ENCODE measurements around the gene TMEM150B. TPM values are rescaled to one million over a fixed set of nuclear protein-coding genes. Genes with fewer than 3 reads are reported as not detected.

Gene TMEM150B
- total and polyA plus RNA-seq, 2 experiments from 2014 or later: 0.29 TPM; not detected in 1

GRCh38 chr19:55373306-55373992, 48.3 kb upstream of the TMEM150B start:
- Histone ChIP-seq H3K36me3 (ENCODE audit: insufficient read depth) (no peaks in the 10 kb centered on the region), H3K4me3 (peak overlapping the region; percentile 47), H3K4me2 (peak overlapping the region; percentile 77), H3K27me3 (ENCODE audit: insufficient read depth) (peaks cover 72% of the 10 kb centered on the region), H3F3A (replicated peaks; ENCODE audit: low read depth) (0 out of 2 replicates have a peak, but pooled peaks cover 16% of the 10 kb centered on the region), H3K4me1 (ENCODE audit: insufficient read depth) (peaks cover 50% of the 10 kb centered on the region), H4K20me1 (replicated peaks; ENCODE audit: insufficient read depth) (no peaks in the 10 kb centered on the region), H2AFZ (0 out of 2 replicates have a peak overlapping the region, but pooled peaks have one; percentile 5), H3K9me2 (ENCODE audit: insufficient read depth) (no peaks in the 10 kb centered on the region), H3K79me2 (replicated peaks; ENCODE audit: insufficient read depth) (no peaks in the 10 kb centered on the region), H3K27ac (ENCODE audit: low read depth) (no peak overlapping the region)
- Mint-ChIP-seq H3K4me1 (peaks cover 49% of the 10 kb centered on the region), H3K27ac (no peak overlapping the region), H3K27me3 (ENCODE audit: insufficient read depth, low read depth, poor library complexity) (peaks cover 57% of the 10 kb centered on the region), H3K4me3 (peak overlapping the region; percentile 55), H3K9me3 (no peaks in the 10 kb centered on the region; the same call in 2 of the 3 replicates), H3K36me3 (ENCODE audit: low read depth) (no peaks in the 10 kb centered on the region; the same call in 2 of the 3 replicates)
- no peak for TF ChIP-seq ZNF462 (CRISPR knock-in tag; IDR thresholded peaks at IDR 0.05)
- ATAC-seq: no peak
- DNase-seq (ENCODE audit: low spot score): no peak

DNA sequence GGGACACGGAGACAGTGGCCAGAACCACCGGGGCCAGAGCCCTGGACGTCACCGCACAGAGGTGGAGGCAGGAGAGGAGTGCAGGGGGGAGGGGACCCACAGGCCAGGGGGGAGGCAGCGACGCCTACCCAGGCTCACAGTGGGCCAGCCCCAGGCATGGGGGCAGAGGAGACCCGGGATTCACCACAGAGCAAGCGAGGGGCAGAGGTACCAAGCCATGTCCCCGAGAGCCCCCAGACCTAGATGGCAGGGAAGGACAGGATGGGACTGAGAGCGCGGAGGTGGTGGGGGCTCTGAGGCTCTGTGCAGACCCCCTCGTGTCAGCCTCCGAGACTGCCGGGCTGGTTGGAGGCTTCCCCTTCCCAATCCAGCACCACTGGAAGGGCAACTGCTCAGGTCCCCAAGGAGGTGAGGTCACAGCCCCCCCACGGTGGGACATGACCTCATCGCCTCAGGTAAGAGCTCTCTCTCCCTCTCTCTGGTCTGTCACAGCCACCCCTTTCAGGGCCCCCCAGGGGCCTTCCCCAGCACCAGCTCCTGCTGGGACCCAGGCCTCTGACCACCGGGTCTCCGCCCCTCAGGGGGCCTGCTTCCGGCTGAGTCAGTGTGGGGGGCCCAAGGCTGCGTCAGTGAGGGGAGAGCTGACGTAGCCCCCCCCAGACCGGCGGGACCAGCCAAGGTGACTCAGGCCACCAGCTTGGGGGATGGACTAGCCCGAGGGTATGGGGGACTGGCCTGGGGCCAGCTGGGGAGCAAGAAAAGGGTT, 47.4 kb upstream of the TMEM150B start:
- no peaks in the 10 kb centered on the region for H4K20me1 ChIP-seq (replicated peaks; ENCODE audit: insufficient read depth)
- H3K4me3 ChIP-seq: no peak overlapping the region
- H3K27me3 ChIP-seq (ENCODE audit: insufficient read depth): peaks cover 73% of the 10 kb centered on the region
- H3K4me3 Mint-ChIP-seq: peak overlapping the region; percentile 3; the same call in 1 of the 3 replicates
- H3K27ac Mint-ChIP-seq: no peak overlapping the region
- no peak overlapping the region for H2AFZ ChIP-seq
- H3K4me1 Mint-ChIP-seq: peaks cover 43% of the 10 kb centered on the region
- H3K4me1 ChIP-seq (ENCODE audit: insufficient read depth): peaks cover 44% of the 10 kb centered on the region
- no peaks in the 10 kb centered on the region for H3K9me2 ChIP-seq (ENCODE audit: insufficient read depth)
- no peak overlapping the region; the same call in 1 of the 2 replicates for H3K4me2 ChIP-seq
- H3K79me2 ChIP-seq (replicated peaks; ENCODE audit: insufficient read depth): no peaks in the 10 kb centered on the region
- no peaks in the 10 kb centered on the region; the same call in 2 of the 3 replicates for H3K9me3 Mint-ChIP-seq
- no peak overlapping the region for H3K27ac ChIP-seq (ENCODE audit: low read depth)
- H3K27me3 Mint-ChIP-seq (ENCODE audit: insufficient read depth, low read depth, poor library complexity): peaks cover 58% of the 10 kb centered on the region
- 0 out of 2 replicates have a peak, but pooled peaks cover 16% of the 10 kb centered on the region for H3F3A ChIP-seq (replicated peaks; ENCODE audit: low read depth)
- H3K36me3 ChIP-seq (ENCODE audit: insufficient read depth): no peaks in the 10 kb centered on the region
- ATAC-seq (no peak), DNase-seq (ENCODE audit: low spot score) (no peak)
- no peaks in the 10 kb centered on the region; the same call in 2 of the 3 replicates for H3K36me3 Mint-ChIP-seq (ENCODE audit: low read depth)
- no peak for TF ChIP-seq EZH2phosphoT487 (IDR thresholded peaks at IDR 0.05; ENCODE audit: unreplicated experiment)
- TF ChIP-seq JUNB (IDR thresholded peaks at IDR 0.05; ENCODE audit: unreplicated experiment): no peak
- TF ChIP-seq ZNF114 (CRISPR knock-in tag; IDR thresholded peaks at IDR 0.05): no peak
- no peak for TF ChIP-seq POLR2AphosphoS5 (IDR thresholded peaks at IDR 0.05; ENCODE audit: low read depth)

Measured in GM23338 (cell line).